ENCODE data around the gene UTY.

DNA sequence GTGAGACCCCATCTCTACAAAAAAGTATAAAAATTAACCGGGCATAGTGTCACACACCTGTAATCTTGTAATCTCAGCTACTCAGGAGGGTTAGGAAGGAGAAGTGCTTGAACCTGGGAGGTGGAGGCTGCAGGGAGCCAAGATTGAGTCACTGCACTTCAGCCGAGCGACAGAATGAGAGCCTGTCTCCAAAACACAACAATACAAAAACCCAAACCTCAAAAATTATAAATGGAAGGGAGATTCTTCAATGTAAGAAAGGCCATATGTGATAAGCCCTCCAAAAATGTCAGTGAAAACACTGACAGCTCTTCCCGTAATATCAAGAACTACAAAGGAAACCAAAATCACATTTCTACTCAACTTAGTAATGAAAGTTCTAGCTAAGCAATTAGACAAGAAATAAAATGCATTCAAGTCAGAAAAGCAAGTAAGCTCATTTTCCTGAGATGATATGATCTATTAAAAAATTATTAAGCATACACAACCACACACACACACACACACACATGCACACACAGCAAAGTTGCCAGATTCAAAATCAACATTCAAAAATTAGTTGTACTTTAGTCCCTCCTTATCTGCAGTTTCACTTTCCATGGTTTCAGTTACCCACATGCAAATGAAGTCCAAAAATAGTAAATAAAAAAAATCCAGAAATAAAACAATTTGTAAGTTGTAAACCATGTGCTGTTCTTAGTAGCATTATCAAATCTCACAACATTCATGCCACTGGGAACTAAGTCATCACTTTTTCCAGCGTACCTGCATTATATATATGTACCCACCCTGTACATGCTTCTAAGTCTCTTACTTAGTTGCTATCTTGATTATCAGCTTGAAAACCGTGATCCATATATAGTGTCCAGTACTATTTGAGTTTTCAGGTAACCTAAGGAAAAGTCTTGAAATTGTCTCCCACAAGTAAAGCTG lies 108.7 kb downstream of the UTY start:
- TF ChIP-seq, protein P1, sequence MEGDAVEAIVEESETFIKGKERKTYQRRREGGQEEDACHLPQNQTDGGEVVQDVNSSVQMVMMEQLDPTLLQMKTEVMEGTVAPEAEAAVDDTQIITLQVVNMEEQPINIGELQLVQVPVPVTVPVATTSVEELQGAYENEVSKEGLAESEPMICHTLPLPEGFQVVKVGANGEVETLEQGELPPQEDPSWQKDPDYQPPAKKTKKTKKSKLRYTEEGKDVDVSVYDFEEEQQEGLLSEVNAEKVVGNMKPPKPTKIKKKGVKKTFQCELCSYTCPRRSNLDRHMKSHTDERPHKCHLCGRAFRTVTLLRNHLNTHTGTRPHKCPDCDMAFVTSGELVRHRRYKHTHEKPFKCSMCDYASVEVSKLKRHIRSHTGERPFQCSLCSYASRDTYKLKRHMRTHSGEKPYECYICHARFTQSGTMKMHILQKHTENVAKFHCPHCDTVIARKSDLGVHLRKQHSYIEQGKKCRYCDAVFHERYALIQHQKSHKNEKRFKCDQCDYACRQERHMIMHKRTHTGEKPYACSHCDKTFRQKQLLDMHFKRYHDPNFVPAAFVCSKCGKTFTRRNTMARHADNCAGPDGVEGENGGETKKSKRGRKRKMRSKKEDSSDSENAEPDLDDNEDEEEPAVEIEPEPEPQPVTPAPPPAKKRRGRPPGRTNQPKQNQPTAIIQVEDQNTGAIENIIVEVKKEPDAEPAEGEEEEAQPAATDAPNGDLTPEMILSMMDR (IDR thresholded peaks at IDR 0.05), result no peak
- TF ChIP-seq POLR2AphosphoS5 (IDR thresholded peaks at IDR 0.05) (no peak), POLR2A (IDR thresholded peaks at IDR 0.05) (no peak)
